ENCODE results near the gene RALGAPA1. TPM values are rescaled to one million over a fixed set of nuclear protein-coding genes. Genes with fewer than 3 reads are reported as not detected.

RALGAPA1 gene
- total and polyA plus RNA-seq, 7 donors: 4.3 to 40.1 (median 28.0) TPM

Other genes starting within 250 kb of the RALGAPA1 start
- gene BRMS1L, start 17.0 kb upstream of the RALGAPA1 start, total RNA-seq: 10 to 100 TPM in 2 of 4 donors, 1 to 10 TPM in 2; 8.3 to 14.2 (median 9.8) TPM
- gene BRMS1L, start 17.0 kb upstream of the RALGAPA1 start, polyA plus RNA-seq: 10 to 100 TPM in 1 of 3 donors, 1 to 10 TPM in 2; 5.3 to 15.9 (median 8.5) TPM

Data from psoas muscle (tissue), 7 donors.